Smooth muscle cell (in vitro differentiated cells): ENCODE measurements around the gene PLEK. TPM values are rescaled to one million over a fixed set of nuclear protein-coding genes. Genes with fewer than 3 reads are reported as not detected.
"Not testable (repeated sequence)": the region's sequence is repeated elsewhere in the genome, so short reads cannot be mapped to it uniquely, and the experiment has no call there.

ENCODE experiments used
- DNase-seq: peaks from one replicate; lab custom pipeline; 2025; ENCODE audit not compliant: unreplicated experiment; lab: John Stamatoyannopoulos, UW
- H2AFZ ChIP-seq: fragments of 200-600 bp; sonication (generic); 2 replicates; pipeline ENCODE4 v1.6.0; 2016; ENCODE audit warnings: antibody characterized with exemption, low read depth, mild to moderate bottlenecking
- H3F3A ChIP-seq: fragments of 200-600 bp; sonication (generic); 2 replicates; pipeline ENCODE4 v1.6.0; 2017; ENCODE audit warnings: antibody characterized with exemption, low read depth
- H3K27ac ChIP-seq: fragments of 200-600 bp; sonication (generic); 2 replicates; pipeline ENCODE4 v1.5.1; 2016; ENCODE audit warnings: low read depth, mild to moderate bottlenecking
- H3K27me3 ChIP-seq: fragments of 200-600 bp; sonication (generic); 2 replicates; pipeline ENCODE4 v1.6.1; 2016; ENCODE audit warnings: low read depth, mild to moderate bottlenecking
- H3K36me3 ChIP-seq: fragments of 200-600 bp; sonication (generic); 2 replicates; pipeline ENCODE4 v1.5.1; 2016; ENCODE audit warnings: low read depth
- H3K4me1 ChIP-seq: fragments of 200-600 bp; sonication (generic); 2 replicates; pipeline ENCODE4 v1.5.1; 2016; ENCODE audit warnings: low read depth
- H3K4me2 ChIP-seq: fragments of 200-600 bp; sonication (generic); 2 replicates; pipeline ENCODE4 v1.6.0; 2016; ENCODE audit warnings: mild to moderate bottlenecking
- H3K4me3 ChIP-seq: fragments of 200-600 bp; sonication (generic); 2 replicates; pipeline ENCODE4 v1.5.1; 2016; ENCODE audit warnings: mild to moderate bottlenecking
- H3K79me2 ChIP-seq: fragments of 200-600 bp; sonication (generic); 2 replicates; pipeline ENCODE4 v1.6.0; 2016; ENCODE audit warnings: low read depth, mild to moderate bottlenecking
- H3K9ac ChIP-seq: fragments of 200-600 bp; sonication (generic); 2 replicates; pipeline ENCODE4 v1.6.0; 2016; ENCODE audit warnings: low read depth
- H3K9me3 ChIP-seq: fragments of 200-600 bp; sonication (generic); replicated peaks from 2 replicates; pipeline ENCODE4 v1.5.1; 2016; ENCODE audit warnings: low read depth
- H4K20me1 ChIP-seq: fragments of 200-600 bp; sonication (generic); 2 replicates; pipeline ENCODE4 v1.6.0; 2016; ENCODE audit warnings: low read depth
- WGBS: methylation state at CpG from one replicate; pipeline ENCODE4 v1.1.7; 2016; ENCODE audit warnings: low lambda C conversion rate; 5-methylcytosine and 5-hydroxymethylcytosine counted together
- polyA plus RNA-seq: library from polyadenylated mRNA; unstranded; fragments of >200 nt; fragmentation: Nextera tagmentation; extraction: Ambion mirVana; gene quantifications from 2 replicates; pipeline ENCODE4 v1.2.1, GENCODE V29; 2016
- total RNA-seq: library from RNA; depleted of rRNA; stranded (reverse); fragments of >200 nt; gene quantifications from 2 replicates; pipeline ENCODE4 v1.2.3, GENCODE V29; 2014
- TF ChIP-seq, protein P1 (sequence below): fragments of 200-600 bp; sonication (generic); IDR thresholded peaks from 2 replicates; pipeline ENCODE4 v1.5.1; 2017; ENCODE audit warnings: borderline replicate concordance, mild to moderate bottlenecking, antibody characterized with exemption; ENCODE audit not compliant: insufficient read depth, poor library complexity, severe bottlenecking

Gene PLEK
- total and polyA plus RNA-seq, 2 experiments from 2014 or later = not detected

DNA sequence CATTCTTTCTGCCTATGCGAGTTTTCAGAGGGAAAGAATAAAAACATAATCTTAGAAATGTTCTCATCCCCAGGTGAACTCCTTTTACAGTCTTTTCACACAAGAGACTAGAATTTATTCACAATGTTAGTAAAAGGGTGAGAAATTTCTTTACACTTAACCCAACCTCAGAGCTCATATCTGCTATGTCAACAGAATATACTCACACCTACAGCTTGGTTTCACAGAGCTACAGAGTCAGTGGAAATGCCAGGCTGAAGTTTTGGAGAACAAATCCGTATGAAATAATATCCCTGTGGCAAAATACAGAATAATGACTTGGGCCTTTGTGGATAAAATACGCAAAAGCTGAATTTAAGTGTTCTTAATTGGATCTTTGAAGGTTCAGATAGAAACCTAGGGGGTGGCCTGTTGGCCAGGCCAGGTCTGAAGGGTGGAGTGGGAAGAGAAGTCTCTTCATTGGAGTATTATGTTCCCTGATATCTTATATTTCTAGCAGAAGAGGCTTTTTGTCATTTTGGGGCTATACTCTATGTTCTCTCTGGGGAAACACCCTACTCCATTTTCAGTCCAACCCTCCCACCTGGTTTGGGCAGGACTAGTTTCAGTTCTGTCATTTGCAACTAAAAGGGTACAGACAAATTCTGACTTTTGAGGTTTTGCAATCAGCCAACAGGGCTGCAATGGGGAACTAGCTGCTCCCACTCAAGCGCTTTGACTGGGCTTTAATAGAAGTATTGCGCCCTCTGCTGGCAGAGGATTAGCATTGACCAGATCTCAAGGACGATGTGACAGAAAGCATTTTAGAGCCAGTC lies 76.3 kb downstream of the PLEK start:
- Histone ChIP-seq H3K36me3 (no peaks in the 10 kb centered on the region), H3K27ac (no peak overlapping the region), H2AFZ (no peak overlapping the region), H3K27me3 (no peaks in the 10 kb centered on the region), H4K20me1 (no peaks in the 10 kb centered on the region), H3K4me3 (no peak overlapping the region), H3K9ac (no peak overlapping the region), H3K9me3 (no peaks in the 10 kb centered on the region), H3K4me1 (peaks cover under 1% of the 10 kb centered on the region), H3K4me2 (no peak overlapping the region), H3F3A (no peaks in the 10 kb centered on the region), H3K79me2 (no peaks in the 10 kb centered on the region)
- TF ChIP-seq, protein P1, sequence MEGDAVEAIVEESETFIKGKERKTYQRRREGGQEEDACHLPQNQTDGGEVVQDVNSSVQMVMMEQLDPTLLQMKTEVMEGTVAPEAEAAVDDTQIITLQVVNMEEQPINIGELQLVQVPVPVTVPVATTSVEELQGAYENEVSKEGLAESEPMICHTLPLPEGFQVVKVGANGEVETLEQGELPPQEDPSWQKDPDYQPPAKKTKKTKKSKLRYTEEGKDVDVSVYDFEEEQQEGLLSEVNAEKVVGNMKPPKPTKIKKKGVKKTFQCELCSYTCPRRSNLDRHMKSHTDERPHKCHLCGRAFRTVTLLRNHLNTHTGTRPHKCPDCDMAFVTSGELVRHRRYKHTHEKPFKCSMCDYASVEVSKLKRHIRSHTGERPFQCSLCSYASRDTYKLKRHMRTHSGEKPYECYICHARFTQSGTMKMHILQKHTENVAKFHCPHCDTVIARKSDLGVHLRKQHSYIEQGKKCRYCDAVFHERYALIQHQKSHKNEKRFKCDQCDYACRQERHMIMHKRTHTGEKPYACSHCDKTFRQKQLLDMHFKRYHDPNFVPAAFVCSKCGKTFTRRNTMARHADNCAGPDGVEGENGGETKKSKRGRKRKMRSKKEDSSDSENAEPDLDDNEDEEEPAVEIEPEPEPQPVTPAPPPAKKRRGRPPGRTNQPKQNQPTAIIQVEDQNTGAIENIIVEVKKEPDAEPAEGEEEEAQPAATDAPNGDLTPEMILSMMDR = peak; percentile 88
- peak; percentile 10 for DNase-seq
- WGBS = 48% methylated on average over 6 of the region's 6 CpGs

GRCh38 chr2:68441994-68442322 lies 76.9 kb downstream of the PLEK start:
- Histone ChIP-seq H2AFZ (no peak overlapping the region), H3K4me3 (no peak overlapping the region), H3K9ac (no peak overlapping the region), H3K4me1 (no peaks in the 10 kb centered on the region), H4K20me1 (no peaks in the 10 kb centered on the region), H3K4me2 (no peak overlapping the region), H3K27me3 (no peaks in the 10 kb centered on the region), H3F3A (no peaks in the 10 kb centered on the region), H3K9me3 (no peaks in the 10 kb centered on the region), H3K79me2 (no peaks in the 10 kb centered on the region), H3K27ac (no peak overlapping the region), H3K36me3 (no peaks in the 10 kb centered on the region)
- no peak for DNase-seq
- WGBS = 96% methylated on average over 2 of the region's 2 CpGs
- TF ChIP-seq, protein P1 = no peak

DNA sequence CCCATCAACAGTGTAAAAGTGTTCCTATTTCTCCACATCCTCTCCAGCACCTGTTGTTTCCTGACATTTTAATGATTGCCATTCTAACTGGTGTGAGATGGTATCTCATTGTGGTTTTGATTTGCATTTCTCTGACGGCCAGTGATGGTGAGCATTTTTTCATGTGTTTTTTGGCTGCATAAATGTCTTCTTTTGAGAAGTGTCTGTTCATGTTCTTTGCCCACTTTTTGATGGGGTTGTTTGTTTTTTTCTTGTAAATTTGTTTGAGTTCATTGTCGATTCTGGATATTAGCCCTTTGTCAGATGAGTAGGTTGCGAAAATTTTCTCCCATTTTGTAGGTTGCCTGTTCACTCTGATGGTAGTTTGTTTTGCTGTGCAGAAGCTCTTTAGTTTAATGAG lies 81.3 kb downstream of the PLEK start:
- H3K27me3 ChIP-seq, H3K9ac ChIP-seq, H3K27ac ChIP-seq, H3K4me1 ChIP-seq, H2AFZ ChIP-seq, H4K20me1 ChIP-seq, H3K4me3 ChIP-seq, H3K79me2 ChIP-seq, H3F3A ChIP-seq, DNase-seq, H3K4me2 ChIP-seq, H3K9me3 ChIP-seq, H3K36me3 ChIP-seq: not testable (repeated sequence)
- WGBS = 78% methylated on average over 3 of the region's 3 CpGs

Other genes starting within 250 kb of the PLEK start
- 10.9 and 12.9 TPM in 2 replicates for gene PNO1, start 207.4 kb upstream of the PLEK start, total RNA-seq
- gene PNO1, start 207.4 kb upstream of the PLEK start, polyA plus RNA-seq = 19.2 and 22.7 TPM in 2 replicates
- gene PPP3R1, start 112.8 kb upstream of the PLEK start, total RNA-seq = 33.5 and 39.1 TPM in 2 replicates
- gene PPP3R1, start 112.8 kb upstream of the PLEK start, polyA plus RNA-seq = 3.1 and 4.7 TPM in 2 replicates
- 1.7 and 4.3 TPM in 2 replicates for gene CNRIP1, start 45.3 kb upstream of the PLEK start, total RNA-seq
- 2.8 and 3.0 TPM in 2 replicates for gene CNRIP1, start 45.3 kb upstream of the PLEK start, polyA plus RNA-seq
- 0.81 and 1.5 TPM in 2 replicates for gene FBXO48, start 102.0 kb downstream of the PLEK start, total RNA-seq
- 0.42 and 0.61 TPM in 2 replicates for gene FBXO48, start 102.0 kb downstream of the PLEK start, polyA plus RNA-seq
- gene APLF, start 102.3 kb downstream of the PLEK start, total RNA-seq = 8.0 and 9.2 TPM in 2 replicates
- 2.6 and 3.4 TPM in 2 replicates for gene APLF, start 102.3 kb downstream of the PLEK start, polyA plus RNA-seq